GM23338 (cell line): ENCODE data around the gene HRH4. TPM values are rescaled to one million over a fixed set of nuclear protein-coding genes. Genes with fewer than 3 reads are reported as not detected.

Experiments used
- ATAC-seq: fragments of 200-7000 bp; cut with Tn5 transposase; 3 replicates; pipeline ENCODE4 v1.9.1; 2020
- DNase-seq: peaks from one replicate; pipeline ENCODE4 v3.0.0-alpha.2; 2015; ENCODE audit warnings: low spot score
- H2AFZ ChIP-seq: fragments of 200-600 bp; sonication (generic); 2 replicates; pipeline ENCODE4 v1.8.0; 2016; ENCODE audit warnings: antibody characterized with exemption, mild to moderate bottlenecking, moderate library complexity
- H3F3A ChIP-seq: fragments of 200-600 bp; sonication (generic); replicated peaks from 2 replicates; pipeline ENCODE4 v1.8.0; 2017; ENCODE audit warnings: antibody characterized with exemption, mixed run types, low read depth
- H3K27ac ChIP-seq: fragments of 200-600 bp; sonication (generic); 2 replicates; pipeline ENCODE4 v1.6.1; 2016; ENCODE audit warnings: low read depth
- H3K27me3 ChIP-seq: fragments of 200-600 bp; sonication (generic); 2 replicates; pipeline ENCODE4 v1.8.0; 2016; ENCODE audit warnings: mild to moderate bottlenecking, mixed run types, moderate library complexity; ENCODE audit not compliant: insufficient read depth
- H3K36me3 ChIP-seq: fragments of 200-600 bp; sonication (generic); 2 replicates; pipeline ENCODE4 v1.8.0; 2016; ENCODE audit warnings: mild to moderate bottlenecking; ENCODE audit not compliant: insufficient read depth
- H3K4me1 ChIP-seq: fragments of 200-600 bp; sonication (generic); 2 replicates; pipeline ENCODE4 v1.8.0; 2016; ENCODE audit warnings: mild to moderate bottlenecking, moderate library complexity; ENCODE audit not compliant: insufficient read depth
- H3K4me2 ChIP-seq: fragments of 200-600 bp; sonication (generic); 2 replicates; pipeline ENCODE4 v1.7.1; 2017; ENCODE audit warnings: mixed run types
- H3K4me3 ChIP-seq: fragments of 200-600 bp; sonication (generic); 2 replicates; pipeline ENCODE4 v1.6.1; 2016; ENCODE audit warnings: mixed run types
- H3K79me2 ChIP-seq: fragments of 200-600 bp; sonication (generic); replicated peaks from 2 replicates; pipeline ENCODE4 v1.8.0; 2017; ENCODE audit warnings: mild to moderate bottlenecking; ENCODE audit not compliant: insufficient read depth
- H3K9me2 ChIP-seq: fragments of 200-600 bp; sonication (generic); 2 replicates; pipeline ENCODE4 v1.8.0; 2017; ENCODE audit not compliant: insufficient read depth
- H4K20me1 ChIP-seq: fragments of 200-600 bp; sonication (generic); replicated peaks from 2 replicates; pipeline ENCODE4 v1.8.0; 2017; ENCODE audit warnings: mild to moderate bottlenecking; ENCODE audit not compliant: insufficient read depth
- H3K27ac Mint-ChIP-seq: 2 replicates; pipeline ENCODE4 v1.8.0; 2020; ENCODE audit warnings: inconsistent platforms, mild to moderate bottlenecking, moderate library complexity, mixed read lengths
- H3K27me3 Mint-ChIP-seq: 3 replicates; pipeline ENCODE4 v1.8.0; 2022; ENCODE audit warnings: low read depth, mild to moderate bottlenecking, moderate library complexity, mixed read lengths, inconsistent platforms; ENCODE audit not compliant: insufficient read depth, poor library complexity
- H3K36me3 Mint-ChIP-seq: 3 replicates; pipeline ENCODE4 v1.8.0; 2021; ENCODE audit warnings: low read depth, mild to moderate bottlenecking, inconsistent platforms, moderate library complexity, mixed read lengths
- H3K4me1 Mint-ChIP-seq: 3 replicates; pipeline ENCODE4 v1.8.0; 2020; ENCODE audit warnings: mild to moderate bottlenecking, inconsistent platforms, mixed read lengths
- H3K4me3 Mint-ChIP-seq: 3 replicates; pipeline ENCODE4 v1.8.0; 2021; ENCODE audit warnings: moderate library complexity, mild to moderate bottlenecking, inconsistent platforms, mixed read lengths
- H3K9me3 Mint-ChIP-seq: 3 replicates; pipeline ENCODE4 v1.8.0; 2020; ENCODE audit warnings: moderate library complexity, mild to moderate bottlenecking, inconsistent platforms, mixed read lengths
- CREB1 ChIP-seq: fragments of 250-450 bp; sonication (Bioruptor Pico); IDR thresholded peaks from 2 replicates; pipeline ENCODE4 v1.5.0; 2020; ENCODE audit warnings: low read depth, mild to moderate bottlenecking, moderate library complexity
- JUNB ChIP-seq: IDR thresholded peaks from one replicate; pipeline ENCODE4 v1.6.1; 2016; ENCODE audit warnings: antibody characterized with exemption; ENCODE audit not compliant: unreplicated experiment
- REST ChIP-seq: IDR thresholded peaks from one replicate; pipeline ENCODE4 v1.6.1; 2018; ENCODE audit warnings: antibody characterized with exemption; ENCODE audit not compliant: unreplicated experiment
- STAT1 ChIP-seq: IDR thresholded peaks from one replicate; pipeline ENCODE4 v1.6.1; 2016; ENCODE audit warnings: antibody characterized with exemption; ENCODE audit not compliant: unreplicated experiment
- ZNF114 ChIP-seq: fragments of 250-450 bp; sonication (Bioruptor Pico); IDR thresholded peaks from 2 replicates; pipeline ENCODE4 v1.5.0; 2020; ENCODE audit warnings: mild to moderate bottlenecking, moderate library complexity
- polyA plus RNA-seq: library from polyadenylated mRNA; unstranded; fragments of >200 nt; fragmentation: Nextera tagmentation; extraction: Ambion mirVana; gene quantifications from 2 replicates; pipeline ENCODE4 v1.2.1, GENCODE V29; 2016
- total RNA-seq: library from RNA; depleted of rRNA; stranded (reverse); fragments of >200 nt; shearing (Covaris generic); gene quantifications from 2 replicates; pipeline ENCODE4 v1.2.3, GENCODE V29; 2014
- TF ChIP-seq, protein P1 (sequence below): IDR thresholded peaks from 2 replicates; pipeline ENCODE4 v1.6.1; 2016; ENCODE audit warnings: antibody characterized with exemption
- TF ChIP-seq, protein P2 (sequence below): fragments of 250-450 bp; sonication (Bioruptor Pico); IDR thresholded peaks from 2 replicates; pipeline ENCODE4 v1.5.0; 2020; ENCODE audit warnings: mild to moderate bottlenecking, moderate library complexity

Gene HRH4
- total and polyA plus RNA-seq, 2 experiments from 2014 or later, result 0.17 TPM; not detected in 1

- Histone ChIP-seq H3F3A (no peaks in the 10 kb centered on the region), H4K20me1 (no peaks in the 10 kb centered on the region), H3K4me1 (no peaks in the 10 kb centered on the region), H2AFZ (peak overlapping the region; percentile 80; the same call in 1 of the 2 replicates), H3K9me2 (no peaks in the 10 kb centered on the region), H3K36me3 (no peaks in the 10 kb centered on the region), H3K27me3 (no peaks in the 10 kb centered on the region), H3K4me3 (no peak overlapping the region), H3K4me2 (no peak overlapping the region), H3K27ac (no peak overlapping the region), H3K79me2 (no peaks in the 10 kb centered on the region)
- Mint-ChIP-seq H3K36me3 (no peaks in the 10 kb centered on the region), H3K27me3 (no peaks in the 10 kb centered on the region), H3K4me3 (no peak overlapping the region), H3K9me3 (no peaks in the 10 kb centered on the region), H3K4me1 (peaks cover 5% of the 10 kb centered on the region; the same call in 2 of the 3 replicates), H3K27ac (no peak overlapping the region)
- DNase-seq, result no peak
- peak; percentile 56; the same call in 2 of the 3 replicates for ATAC-seq
- no peak for TF ChIP-seq STAT1
- TF ChIP-seq, protein P1, sequence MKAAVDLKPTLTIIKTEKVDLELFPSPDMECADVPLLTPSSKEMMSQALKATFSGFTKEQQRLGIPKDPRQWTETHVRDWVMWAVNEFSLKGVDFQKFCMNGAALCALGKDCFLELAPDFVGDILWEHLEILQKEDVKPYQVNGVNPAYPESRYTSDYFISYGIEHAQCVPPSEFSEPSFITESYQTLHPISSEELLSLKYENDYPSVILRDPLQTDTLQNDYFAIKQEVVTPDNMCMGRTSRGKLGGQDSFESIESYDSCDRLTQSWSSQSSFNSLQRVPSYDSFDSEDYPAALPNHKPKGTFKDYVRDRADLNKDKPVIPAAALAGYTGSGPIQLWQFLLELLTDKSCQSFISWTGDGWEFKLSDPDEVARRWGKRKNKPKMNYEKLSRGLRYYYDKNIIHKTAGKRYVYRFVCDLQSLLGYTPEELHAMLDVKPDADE, result no peak
- no peak for TF ChIP-seq ZNF114 (CRISPR knock-in tag)
- no peak for TF ChIP-seq REST
- TF ChIP-seq, protein P2, sequence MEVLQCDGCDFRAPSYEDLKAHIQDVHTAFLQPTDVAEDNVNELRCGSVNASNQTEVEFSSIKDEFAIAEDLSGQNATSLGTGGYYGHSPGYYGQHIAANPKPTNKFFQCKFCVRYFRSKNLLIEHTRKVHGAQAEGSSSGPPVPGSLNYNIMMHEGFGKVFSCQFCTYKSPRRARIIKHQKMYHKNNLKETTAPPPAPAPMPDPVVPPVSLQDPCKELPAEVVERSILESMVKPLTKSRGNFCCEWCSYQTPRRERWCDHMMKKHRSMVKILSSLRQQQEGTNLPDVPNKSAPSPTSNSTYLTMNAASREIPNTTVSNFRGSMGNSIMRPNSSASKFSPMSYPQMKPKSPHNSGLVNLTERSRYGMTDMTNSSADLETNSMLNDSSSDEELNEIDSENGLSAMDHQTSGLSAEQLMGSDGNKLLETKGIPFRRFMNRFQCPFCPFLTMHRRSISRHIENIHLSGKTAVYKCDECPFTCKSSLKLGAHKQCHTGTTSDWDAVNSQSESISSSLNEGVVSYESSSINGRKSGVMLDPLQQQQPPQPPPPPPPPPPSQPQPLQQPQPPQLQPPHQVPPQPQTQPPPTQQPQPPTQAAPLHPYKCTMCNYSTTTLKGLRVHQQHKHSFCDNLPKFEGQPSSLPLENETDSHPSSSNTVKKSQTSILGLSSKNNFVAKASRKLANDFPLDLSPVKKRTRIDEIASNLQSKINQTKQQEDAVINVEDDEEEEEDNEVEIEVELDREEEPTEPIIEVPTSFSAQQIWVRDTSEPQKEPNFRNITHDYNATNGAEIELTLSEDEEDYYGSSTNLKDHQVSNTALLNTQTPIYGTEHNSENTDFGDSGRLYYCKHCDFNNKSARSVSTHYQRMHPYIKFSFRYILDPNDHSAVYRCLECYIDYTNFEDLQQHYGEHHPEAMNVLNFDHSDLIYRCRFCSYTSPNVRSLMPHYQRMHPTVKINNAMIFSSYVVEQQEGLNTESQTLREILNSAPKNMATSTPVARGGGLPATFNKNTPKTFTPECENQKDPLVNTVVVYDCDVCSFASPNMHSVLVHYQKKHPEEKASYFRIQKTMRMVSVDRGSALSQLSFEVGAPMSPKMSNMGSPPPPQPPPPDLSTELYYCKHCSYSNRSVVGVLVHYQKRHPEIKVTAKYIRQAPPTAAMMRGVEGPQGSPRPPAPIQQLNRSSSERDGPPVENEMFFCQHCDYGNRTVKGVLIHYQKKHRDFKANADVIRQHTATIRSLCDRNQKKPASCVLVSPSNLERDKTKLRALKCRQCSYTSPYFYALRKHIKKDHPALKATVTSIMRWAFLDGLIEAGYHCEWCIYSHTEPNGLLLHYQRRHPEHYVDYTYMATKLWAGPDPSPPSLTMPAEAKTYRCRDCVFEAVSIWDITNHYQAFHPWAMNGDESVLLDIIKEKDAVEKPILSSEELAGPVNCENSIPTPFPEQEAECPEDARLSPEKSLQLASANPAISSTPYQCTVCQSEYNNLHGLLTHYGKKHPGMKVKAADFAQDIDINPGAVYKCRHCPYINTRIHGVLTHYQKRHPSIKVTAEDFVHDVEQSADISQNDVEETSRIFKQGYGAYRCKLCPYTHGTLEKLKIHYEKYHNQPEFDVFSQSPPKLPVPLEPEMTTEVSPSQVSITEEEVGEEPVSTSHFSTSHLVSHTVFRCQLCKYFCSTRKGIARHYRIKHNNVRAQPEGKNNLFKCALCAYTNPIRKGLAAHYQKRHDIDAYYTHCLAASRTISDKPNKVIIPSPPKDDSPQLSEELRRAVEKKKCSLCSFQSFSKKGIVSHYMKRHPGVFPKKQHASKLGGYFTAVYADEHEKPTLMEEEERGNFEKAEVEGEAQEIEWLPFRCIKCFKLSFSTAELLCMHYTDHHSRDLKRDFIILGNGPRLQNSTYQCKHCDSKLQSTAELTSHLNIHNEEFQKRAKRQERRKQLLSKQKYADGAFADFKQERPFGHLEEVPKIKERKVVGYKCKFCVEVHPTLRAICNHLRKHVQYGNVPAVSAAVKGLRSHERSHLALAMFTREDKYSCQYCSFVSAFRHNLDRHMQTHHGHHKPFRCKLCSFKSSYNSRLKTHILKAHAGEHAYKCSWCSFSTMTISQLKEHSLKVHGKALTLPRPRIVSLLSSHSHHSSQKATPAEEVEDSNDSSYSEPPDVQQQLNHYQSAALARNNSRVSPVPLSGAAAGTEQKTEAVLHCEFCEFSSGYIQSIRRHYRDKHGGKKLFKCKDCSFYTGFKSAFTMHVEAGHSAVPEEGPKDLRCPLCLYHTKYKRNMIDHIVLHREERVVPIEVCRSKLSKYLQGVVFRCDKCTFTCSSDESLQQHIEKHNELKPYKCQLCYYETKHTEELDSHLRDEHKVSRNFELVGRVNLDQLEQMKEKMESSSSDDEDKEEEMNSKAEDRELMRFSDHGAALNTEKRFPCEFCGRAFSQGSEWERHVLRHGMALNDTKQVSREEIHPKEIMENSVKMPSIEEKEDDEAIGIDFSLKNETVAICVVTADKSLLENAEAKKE (CRISPR knock-in tag), result no peak
- no peak for TF ChIP-seq CREB1 (CRISPR knock-in tag)
- no peak for TF ChIP-seq JUNB
Observed at GRCh38 chr18:24472591-24472990, 12.2 kb downstream of the HRH4 start.
